Liver (tissue), 9 donors: ENCODE data around the gene USP24. TPM values are rescaled to one million over a fixed set of nuclear protein-coding genes. Genes with fewer than 3 reads are reported as not detected.

Experiments used
- DNase-seq: peaks from one replicate; pipeline ENCODE4 v3.0.0-alpha.2; 2017; ENCODE audit warnings: low spot score
- H3K27ac ChIP-seq, 2 donors: one replicate each; pipeline ENCODE4 v1.7.0; 2013; ENCODE audit warnings: inconsistent platforms in 2 of 2, low read length in 2 of 2, control low read depth in 1 of 2, low read depth in 1 of 2, mild to moderate bottlenecking in 1 of 2
- H3K27me3 ChIP-seq, 4 donors: one replicate each; pipeline versions ENCODE4 v1.6.1 to v1.7.0; 2013; ENCODE audit warnings: low read length in 3 of 4, inconsistent platforms in 1 of 4, mild to moderate bottlenecking in 1 of 4, moderate library complexity in 1 of 4; ENCODE audit not compliant: control insufficient read depth in 4 of 4, insufficient read depth in 4 of 4
- H3K36me3 ChIP-seq, 4 donors: one replicate each; pipeline versions ENCODE4 v1.6.1 to v1.7.0; 2013; ENCODE audit warnings: low read length in 3 of 4, mild to moderate bottlenecking in 3 of 4, low read depth in 1 of 4, moderate library complexity in 1 of 4; ENCODE audit not compliant: control insufficient read depth in 4 of 4, insufficient read depth in 3 of 4
- H3K4me1 ChIP-seq, 4 donors: one replicate each; pipeline versions ENCODE4 v1.6.1 to v1.7.0; 2013; ENCODE audit warnings: low read length in 3 of 4, mild to moderate bottlenecking in 3 of 4, moderate library complexity in 1 of 4; ENCODE audit not compliant: control insufficient read depth in 4 of 4, insufficient read depth in 4 of 4
- H3K4me3 ChIP-seq, 3 donors: one replicate each; pipeline versions ENCODE4 v1.6.1 to v1.7.0; 2013; ENCODE audit warnings: low read length in 3 of 3, control low read depth in 1 of 3, low read depth in 1 of 3, mild to moderate bottlenecking in 1 of 3
- H3K9ac ChIP-seq, 2 donors: one replicate each; pipeline ENCODE4 v1.7.0; 2013; ENCODE audit warnings: low read length in 2 of 2, mild to moderate bottlenecking in 2 of 2, moderate library complexity in 2 of 2, control low read depth in 1 of 2, low read depth in 1 of 2
- H3K9me3 ChIP-seq, 4 donors: one replicate each; pipeline versions ENCODE4 v1.6.1 to v1.7.0; 2013; ENCODE audit warnings: low read length in 3 of 4; ENCODE audit not compliant: control insufficient read depth in 4 of 4
- EGR1 ChIP-seq, 2 donors: IDR thresholded peaks; 2 replicates each; pipeline ENCODE4 v1.6.1; 2016 to 2018; ENCODE audit warnings: antibody characterized with exemption in 2 of 2, low read depth in 2 of 2
- FOXA1 ChIP-seq: IDR thresholded peaks from 2 replicates; pipeline ENCODE4 v1.6.1; 2016; ENCODE audit warnings: antibody characterized with exemption
- FOXA2 ChIP-seq: IDR thresholded peaks from 2 replicates; pipeline ENCODE4 v1.6.1; 2016; ENCODE audit warnings: antibody characterized with exemption
- GABPA ChIP-seq, 2 donors: IDR thresholded peaks in 1 of 2; conservative IDR thresholded peaks in 1 of 2; 2 replicates each; pipeline ENCODE4 v1.6.1; 2016; ENCODE audit warnings: antibody characterized with exemption in 2 of 2, mild to moderate bottlenecking in 1 of 2, moderate library complexity in 1 of 2
- HNF4A ChIP-seq, 2 donors: conservative IDR thresholded peaks; 2 replicates each; pipeline ENCODE4 v1.6.1; 2016; ENCODE audit warnings: antibody characterized with exemption in 2 of 2, mild to moderate bottlenecking in 2 of 2
- HNF4G ChIP-seq: IDR thresholded peaks from 2 replicates; pipeline ENCODE4 v1.6.1; 2016; ENCODE audit warnings: antibody characterized with exemption
- JUND ChIP-seq, 2 donors: IDR thresholded peaks; 2 replicates each; pipeline ENCODE4 v1.6.1; 2016; ENCODE audit warnings: antibody characterized with exemption in 2 of 2
- NR2F2 ChIP-seq: IDR thresholded peaks from 2 replicates; pipeline ENCODE4 v1.6.1; 2016; ENCODE audit warnings: antibody characterized with exemption
- RAD21 ChIP-seq, 2 donors: IDR thresholded peaks; 2 replicates each; pipeline ENCODE4 v1.6.1; 2016; ENCODE audit warnings: antibody characterized with exemption in 2 of 2, mild to moderate bottlenecking in 2 of 2
- RXRA ChIP-seq, 2 donors: IDR thresholded peaks; 2 replicates each; pipeline ENCODE4 v1.6.1; 2017 to 2018; ENCODE audit warnings: antibody characterized with exemption in 2 of 2, mild to moderate bottlenecking in 1 of 2
- SP1 ChIP-seq: IDR thresholded peaks from 2 replicates; pipeline ENCODE4 v1.6.1; 2018; ENCODE audit warnings: antibody characterized with exemption, mild to moderate bottlenecking
- TAF1 ChIP-seq: conservative IDR thresholded peaks from 2 replicates; pipeline ENCODE4 v1.6.1; 2016; ENCODE audit warnings: antibody characterized with exemption, mild to moderate bottlenecking
- YY1 ChIP-seq: IDR thresholded peaks from 2 replicates; pipeline ENCODE4 v1.6.1; 2016; ENCODE audit warnings: antibody characterized with exemption, mild to moderate bottlenecking
- whole genome bisulfite sequencing: extraction: QIAGEN DNeasy Blood & Tissue Kit; methylation state at CpG from one replicate; pipeline ENCODE4 v1.1.7; 2013; 5-methylcytosine and 5-hydroxymethylcytosine counted together
- polyA plus RNA-seq, 2 donors: library from polyadenylated mRNA; stranded (reverse) in 1 of 2; unstranded in 1 of 2; fragments of 200-250 nt in 1 of 2; fragments of >200 nt in 1 of 2; fragmentation: Nextera tagmentation in 1 of 2; extraction: Ambion mirVana in 1 of 2; gene quantifications; one replicate each; pipeline versions ENCODE4 v1.2.1 to v1.2.3, GENCODE V29; 2013 to 2015
- total RNA-seq, 2 donors: library from RNA; depleted of rRNA; stranded (reverse); fragments of >200 nt; gene quantifications; one replicate each; pipeline ENCODE4 v1.2.3, GENCODE V29; 2014
- TF ChIP-seq, protein P1 (sequence below): fragments of 150-350 bp; IDR thresholded peaks from 2 replicates; pipeline ENCODE4 v1.5.1; 2017; ENCODE audit warnings: improper control_type of control experiment, low read depth, low read length; ENCODE audit not compliant: missing input control
- TF ChIP-seq, protein P2 (sequence below): IDR thresholded peaks from 2 replicates; pipeline ENCODE4 v1.6.1; 2016; ENCODE audit warnings: antibody characterized with exemption, mild to moderate bottlenecking
- TF ChIP-seq, protein P3 (sequence below): IDR thresholded peaks from 2 replicates; pipeline ENCODE4 v1.6.1; 2016; ENCODE audit warnings: antibody characterized with exemption
- TF ChIP-seq, protein P4 (sequence below): IDR thresholded peaks from 2 replicates; pipeline ENCODE4 v1.6.1; 2016; ENCODE audit warnings: antibody characterized with exemption
- TF ChIP-seq, protein P5 (sequence below): IDR thresholded peaks from 2 replicates; pipeline ENCODE4 v1.6.1; 2016; ENCODE audit warnings: antibody characterized with exemption
- donor health status: healthy.
- donor health status: healthy.
- donor health status: healthy.
- donor health status: healthy.
- donor health status: healthy.

Gene USP24
- total and polyA plus RNA-seq, 4 donors: 7.0 to 75.8 (median 20.3) TPM

DNA sequence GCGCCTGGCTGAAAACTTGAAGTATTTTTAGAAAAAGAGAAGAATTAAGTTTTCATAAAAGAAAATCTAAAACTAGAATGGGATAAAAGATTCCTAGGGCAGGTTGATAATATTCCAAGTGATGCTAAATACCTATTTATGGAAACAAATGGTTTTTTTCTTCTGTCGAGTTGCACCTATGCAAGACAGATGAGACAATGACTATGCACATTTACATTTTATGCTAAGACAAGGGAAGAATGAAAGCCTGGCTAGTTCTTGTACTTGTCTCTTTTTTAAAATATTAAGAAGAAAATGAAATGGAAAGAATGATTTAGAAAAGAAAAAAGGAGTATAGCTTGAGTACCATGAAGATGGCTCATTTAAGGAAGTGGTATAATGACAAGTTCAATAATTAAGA, 24.4 kb upstream of the USP24 start:
- Histone ChIP-seq H3K4me1 (peaks cover 0 to 4% (median 0%) of the 10 kb centered on the region in 4 donors), H3K36me3 (no peaks in the 10 kb centered on the region), H3K9me3 (no peaks in the 10 kb centered on the region), H3K27me3 (no peaks in the 10 kb centered on the region), H3K9ac (no peak overlapping the region), H3K27ac (no peak overlapping the region), H3K4me3 (no peak overlapping the region)
- no peak for DNase-seq
- WGBS: 94% methylated on average over 2 of the region's 2 CpGs
- TF ChIP-seq YY1: no peak
- TF ChIP-seq RXRA (IDR thresholded peaks at IDR 0.05): no peak
- TF ChIP-seq JUND (IDR thresholded peaks at IDR 0.05): no peak
- TF ChIP-seq RAD21 (IDR thresholded peaks at IDR 0.05): no peak
- TF ChIP-seq NR2F2: no peak
- TF ChIP-seq FOXA1: no peak
- no peak for TF ChIP-seq TAF1
- TF ChIP-seq, protein P1, sequence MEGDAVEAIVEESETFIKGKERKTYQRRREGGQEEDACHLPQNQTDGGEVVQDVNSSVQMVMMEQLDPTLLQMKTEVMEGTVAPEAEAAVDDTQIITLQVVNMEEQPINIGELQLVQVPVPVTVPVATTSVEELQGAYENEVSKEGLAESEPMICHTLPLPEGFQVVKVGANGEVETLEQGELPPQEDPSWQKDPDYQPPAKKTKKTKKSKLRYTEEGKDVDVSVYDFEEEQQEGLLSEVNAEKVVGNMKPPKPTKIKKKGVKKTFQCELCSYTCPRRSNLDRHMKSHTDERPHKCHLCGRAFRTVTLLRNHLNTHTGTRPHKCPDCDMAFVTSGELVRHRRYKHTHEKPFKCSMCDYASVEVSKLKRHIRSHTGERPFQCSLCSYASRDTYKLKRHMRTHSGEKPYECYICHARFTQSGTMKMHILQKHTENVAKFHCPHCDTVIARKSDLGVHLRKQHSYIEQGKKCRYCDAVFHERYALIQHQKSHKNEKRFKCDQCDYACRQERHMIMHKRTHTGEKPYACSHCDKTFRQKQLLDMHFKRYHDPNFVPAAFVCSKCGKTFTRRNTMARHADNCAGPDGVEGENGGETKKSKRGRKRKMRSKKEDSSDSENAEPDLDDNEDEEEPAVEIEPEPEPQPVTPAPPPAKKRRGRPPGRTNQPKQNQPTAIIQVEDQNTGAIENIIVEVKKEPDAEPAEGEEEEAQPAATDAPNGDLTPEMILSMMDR: no peak
- TF ChIP-seq, protein P2, sequence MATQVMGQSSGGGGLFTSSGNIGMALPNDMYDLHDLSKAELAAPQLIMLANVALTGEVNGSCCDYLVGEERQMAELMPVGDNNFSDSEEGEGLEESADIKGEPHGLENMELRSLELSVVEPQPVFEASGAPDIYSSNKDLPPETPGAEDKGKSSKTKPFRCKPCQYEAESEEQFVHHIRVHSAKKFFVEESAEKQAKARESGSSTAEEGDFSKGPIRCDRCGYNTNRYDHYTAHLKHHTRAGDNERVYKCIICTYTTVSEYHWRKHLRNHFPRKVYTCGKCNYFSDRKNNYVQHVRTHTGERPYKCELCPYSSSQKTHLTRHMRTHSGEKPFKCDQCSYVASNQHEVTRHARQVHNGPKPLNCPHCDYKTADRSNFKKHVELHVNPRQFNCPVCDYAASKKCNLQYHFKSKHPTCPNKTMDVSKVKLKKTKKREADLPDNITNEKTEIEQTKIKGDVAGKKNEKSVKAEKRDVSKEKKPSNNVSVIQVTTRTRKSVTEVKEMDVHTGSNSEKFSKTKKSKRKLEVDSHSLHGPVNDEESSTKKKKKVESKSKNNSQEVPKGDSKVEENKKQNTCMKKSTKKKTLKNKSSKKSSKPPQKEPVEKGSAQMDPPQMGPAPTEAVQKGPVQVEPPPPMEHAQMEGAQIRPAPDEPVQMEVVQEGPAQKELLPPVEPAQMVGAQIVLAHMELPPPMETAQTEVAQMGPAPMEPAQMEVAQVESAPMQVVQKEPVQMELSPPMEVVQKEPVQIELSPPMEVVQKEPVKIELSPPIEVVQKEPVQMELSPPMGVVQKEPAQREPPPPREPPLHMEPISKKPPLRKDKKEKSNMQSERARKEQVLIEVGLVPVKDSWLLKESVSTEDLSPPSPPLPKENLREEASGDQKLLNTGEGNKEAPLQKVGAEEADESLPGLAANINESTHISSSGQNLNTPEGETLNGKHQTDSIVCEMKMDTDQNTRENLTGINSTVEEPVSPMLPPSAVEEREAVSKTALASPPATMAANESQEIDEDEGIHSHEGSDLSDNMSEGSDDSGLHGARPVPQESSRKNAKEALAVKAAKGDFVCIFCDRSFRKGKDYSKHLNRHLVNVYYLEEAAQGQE: no peak
- TF ChIP-seq EGR1 (IDR thresholded peaks at IDR 0.05; ENCODE audit: low read depth in 2 of 2): no peak
- TF ChIP-seq HNF4G: no peak
- TF ChIP-seq, protein P3, sequence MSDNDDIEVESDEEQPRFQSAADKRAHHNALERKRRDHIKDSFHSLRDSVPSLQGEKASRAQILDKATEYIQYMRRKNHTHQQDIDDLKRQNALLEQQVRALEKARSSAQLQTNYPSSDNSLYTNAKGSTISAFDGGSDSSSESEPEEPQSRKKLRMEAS: no peak
- TF ChIP-seq GABPA (IDR thresholded peaks at IDR 0.05 in 1 of 2, conservative IDR thresholded peaks at IDR 0.05 in 1 of 2): no peak
- TF ChIP-seq HNF4A (conservative IDR thresholded peaks at IDR 0.05): no peak
- TF ChIP-seq SP1: no peak
- TF ChIP-seq, protein P4, sequence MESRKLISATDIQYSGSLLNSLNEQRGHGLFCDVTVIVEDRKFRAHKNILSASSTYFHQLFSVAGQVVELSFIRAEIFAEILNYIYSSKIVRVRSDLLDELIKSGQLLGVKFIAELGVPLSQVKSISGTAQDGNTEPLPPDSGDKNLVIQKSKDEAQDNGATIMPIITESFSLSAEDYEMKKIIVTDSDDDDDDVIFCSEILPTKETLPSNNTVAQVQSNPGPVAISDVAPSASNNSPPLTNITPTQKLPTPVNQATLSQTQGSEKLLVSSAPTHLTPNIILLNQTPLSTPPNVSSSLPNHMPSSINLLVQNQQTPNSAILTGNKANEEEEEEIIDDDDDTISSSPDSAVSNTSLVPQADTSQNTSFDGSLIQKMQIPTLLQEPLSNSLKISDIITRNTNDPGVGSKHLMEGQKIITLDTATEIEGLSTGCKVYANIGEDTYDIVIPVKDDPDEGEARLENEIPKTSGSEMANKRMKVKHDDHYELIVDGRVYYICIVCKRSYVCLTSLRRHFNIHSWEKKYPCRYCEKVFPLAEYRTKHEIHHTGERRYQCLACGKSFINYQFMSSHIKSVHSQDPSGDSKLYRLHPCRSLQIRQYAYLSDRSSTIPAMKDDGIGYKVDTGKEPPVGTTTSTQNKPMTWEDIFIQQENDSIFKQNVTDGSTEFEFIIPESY: no peak
- TF ChIP-seq, protein P5, sequence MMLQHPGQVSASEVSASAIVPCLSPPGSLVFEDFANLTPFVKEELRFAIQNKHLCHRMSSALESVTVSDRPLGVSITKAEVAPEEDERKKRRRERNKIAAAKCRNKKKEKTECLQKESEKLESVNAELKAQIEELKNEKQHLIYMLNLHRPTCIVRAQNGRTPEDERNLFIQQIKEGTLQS: no peak

DNA sequence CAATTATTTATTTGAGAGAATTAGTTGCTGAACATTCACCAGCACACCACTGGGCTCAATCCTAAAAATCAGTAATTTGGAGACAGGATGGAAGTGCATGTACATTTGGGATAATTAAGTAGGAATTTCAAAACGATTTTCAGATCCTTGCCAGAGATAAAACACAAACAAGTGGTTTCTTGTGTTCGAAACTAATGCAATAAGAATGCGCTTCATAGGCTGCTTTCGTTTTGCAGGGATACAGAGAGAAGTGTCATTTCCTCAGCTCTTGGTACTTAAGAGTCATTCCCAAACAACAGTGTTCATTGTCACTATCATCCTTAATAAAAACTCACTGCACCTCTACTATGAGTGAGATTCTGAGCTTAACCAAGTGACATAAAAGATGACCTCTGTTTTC, 20.6 kb upstream of the USP24 start:
- Histone ChIP-seq H3K27me3 (no peaks in the 10 kb centered on the region), H3K36me3 (no peaks in the 10 kb centered on the region), H3K4me1 (peaks cover 0 to 5% (median 1%) of the 10 kb centered on the region in 4 donors), H3K9me3 (no peaks in the 10 kb centered on the region), H3K27ac (no peak overlapping the region), H3K4me3 (no peak overlapping the region), H3K9ac (no peak overlapping the region)
- WGBS: 66% methylated on average over 4 of the region's 4 CpGs
- no peak for TF ChIP-seq YY1
- no peak for TF ChIP-seq EGR1 (IDR thresholded peaks at IDR 0.05; ENCODE audit: low read depth in 2 of 2)
- TF ChIP-seq GABPA (IDR thresholded peaks at IDR 0.05 in 1 of 2, conservative IDR thresholded peaks at IDR 0.05 in 1 of 2): no peak
- TF ChIP-seq FOXA1: no peak
- no peak for TF ChIP-seq RAD21 (IDR thresholded peaks at IDR 0.05)
- TF ChIP-seq, protein P5: no peak
- TF ChIP-seq, protein P3: no peak
- no peak for TF ChIP-seq FOXA2
- no peak for DNase-seq
